GM18517 (cell line): ENCODE data around the gene LASP1NB.

Experiments
- ATAC-seq: cut with Tn5 transposase; IDR thresholded peaks from one replicate; pipeline ENCODE4 v1.9.1; 2021; ENCODE audit warnings: mild to moderate bottlenecking, moderate library complexity; ENCODE audit not compliant: unreplicated experiment

LASP1NB gene

GRCh38 chr17:38925263-38925995, at the start of gene LASP1NB:
Gene LASP1NB (plus strand): TSS chr17:38925614.
- ATAC-seq, result no peak

- no peak for ATAC-seq
Observed at GRCh38 chr17:38877130-38877851, 48.1 kb upstream of the LASP1NB start.

- ATAC-seq, result no peak
Observed at GRCh38 chr17:38879878-38880665, 45.3 kb upstream of the LASP1NB start.

GRCh38 chr17:38881600-38882191, 43.7 kb upstream of the LASP1NB start:
- ATAC-seq, result no peak

GRCh38 chr17:38882870-38883269, 42.5 kb upstream of the LASP1NB start:
- no peak for ATAC-seq

- ATAC-seq, result no peak
Observed at GRCh38 chr17:38883592-38884526, 41.6 kb upstream of the LASP1NB start.

GRCh38 chr17:38885044-38885727, 40.2 kb upstream of the LASP1NB start:
- ATAC-seq, result no peak

GRCh38 chr17:38885728-38886642, 39.4 kb upstream of the LASP1NB start:
- ATAC-seq, result no peak

GRCh38 chr17:38886643-38887010, 38.8 kb upstream of the LASP1NB start:
- no peak for ATAC-seq

GRCh38 chr17:38888842-38889241, 36.6 kb upstream of the LASP1NB start:
- ATAC-seq, result no peak

- ATAC-seq, result no peak
Observed at GRCh38 chr17:38889745-38890409, 35.5 kb upstream of the LASP1NB start.

GRCh38 chr17:38890410-38890746, 35.0 kb upstream of the LASP1NB start:
- no peak for ATAC-seq

- no peak for ATAC-seq
Observed at GRCh38 chr17:38891441-38891840, 34.0 kb upstream of the LASP1NB start.

GRCh38 chr17:38892083-38892482, 33.3 kb upstream of the LASP1NB start:
- ATAC-seq, result no peak

GRCh38 chr17:38892620-38893019, 32.8 kb upstream of the LASP1NB start:
- ATAC-seq, result no peak

- no peak for ATAC-seq
Observed at GRCh38 chr17:38893113-38893512, 32.3 kb upstream of the LASP1NB start.

- ATAC-seq, result no peak
Observed at GRCh38 chr17:38893607-38894006, 31.8 kb upstream of the LASP1NB start.

- ATAC-seq, result no peak
Observed at GRCh38 chr17:38894276-38894675, 31.1 kb upstream of the LASP1NB start.
